HG03354 (cell line): Measurements from ENCODE around the gene GCK.

Experiments
- ATAC-seq: cut with Tn5 transposase; IDR thresholded peaks from one replicate; pipeline ENCODE4 v1.9.1; 2021; ENCODE audit warnings: mild to moderate bottlenecking; ENCODE audit not compliant: unreplicated experiment, poor library complexity, severe bottlenecking

GCK gene

GRCh38 chr7:44147026-44147991 is 41.9 kb downstream of the GCK start:
- ATAC-seq: no peak

- no peak for ATAC-seq
These were observed 43.0 kb downstream of the GCK start for GRCh38 chr7:44145969-44146911.

GRCh38 chr7:44145479-44145968 is 43.7 kb downstream of the GCK start:
- ATAC-seq: no peak

- no peak for ATAC-seq
These were observed 44.2 kb downstream of the GCK start for GRCh38 chr7:44144968-44145478.

GRCh38 chr7:44144426-44144967 is 44.7 kb downstream of the GCK start:
- no peak for ATAC-seq

- ATAC-seq: no peak
These were observed 45.5 kb downstream of the GCK start for GRCh38 chr7:44143646-44144250.

GRCh38 chr7:44142028-44142427 is 47.2 kb downstream of the GCK start:
- ATAC-seq: no peak

- no peak for ATAC-seq
These were observed 47.9 kb downstream of the GCK start, which contains the start of gene MYL7 for GRCh38 chr7:44141221-44141850. Gene MYL7 (minus strand): TSS chr7:44141332. CDS start chr7:44141305, 27 bp downstream.

- no peak for ATAC-seq
These were observed 48.9 kb downstream of the GCK start for GRCh38 chr7:44140341-44140740.

- ATAC-seq: no peak
These were observed 49.8 kb downstream of the GCK start for GRCh38 chr7:44139311-44140010.

GRCh38 chr7:44138698-44139097 is 50.5 kb downstream of the GCK start:
- ATAC-seq: no peak

GRCh38 chr7:44136731-44137130 is 52.5 kb downstream of the GCK start:
- no peak for ATAC-seq

- ATAC-seq: no peak
These were observed 54.2 kb downstream of the GCK start for GRCh38 chr7:44134943-44135628.

GRCh38 chr7:44133295-44133694 is 55.9 kb downstream of the GCK start:
- no peak for ATAC-seq

- ATAC-seq: no peak
These were observed 57.2 kb downstream of the GCK start for GRCh38 chr7:44132039-44132438.

- no peak for ATAC-seq
These were observed 57.8 kb downstream of the GCK start for GRCh38 chr7:44131173-44132029.
